Keratinocyte (primary cell): ENCODE data around the gene PEX11G. TPM values are rescaled to one million over a fixed set of nuclear protein-coding genes. Genes with fewer than 3 reads are reported as not detected.

Source experiments
- DNase-seq: peaks from one replicate; pipeline ENCODE4 v3.0.0-alpha.2; 2011; ENCODE audit warnings: low read depth, missing footprints, low spot score
- FAIRE-seq: peaks from 2 replicates; lab custom pipeline; 2011; peaks lifted over from hg19 to GRCh38; lab: Jason Lieb, UNC
- H2AFZ ChIP-seq: 2 replicates; pipeline ENCODE4 v1.6.0; 2012; ENCODE audit warnings: low read length, control low read depth, inconsistent platforms; ENCODE audit not compliant: control insufficient read depth
- H3K27ac ChIP-seq: 2 replicates; pipeline ENCODE4 v1.5.1; 2011; ENCODE audit warnings: low read length; ENCODE audit not compliant: control insufficient read depth, insufficient read depth
- H3K27me3 ChIP-seq: 3 replicates; pipeline ENCODE4 v1.6.0; 2011; ENCODE audit warnings: low read length; ENCODE audit not compliant: control insufficient read depth, insufficient read depth; ENCODE audit errors: extremely low read depth
- H3K36me3 ChIP-seq, 2 experiments: 2 replicates in 1 of 2; 3 replicates in 1 of 2; pipeline ENCODE4 v1.5.1; 2011; ENCODE audit warnings: low read length in 2 of 2, mild to moderate bottlenecking in 1 of 2; ENCODE audit not compliant: control insufficient read depth in 2 of 2, insufficient read depth in 2 of 2; ENCODE audit errors: extremely low read depth in 1 of 2
- H3K4me1 ChIP-seq: 3 replicates; pipeline ENCODE4 v1.5.1; 2011; ENCODE audit warnings: low read length; ENCODE audit not compliant: control insufficient read depth, insufficient read depth; ENCODE audit errors: extremely low read depth
- H3K4me2 ChIP-seq: 3 replicates; pipeline ENCODE4 v1.6.0; 2011; ENCODE audit warnings: low read depth, low read length; ENCODE audit not compliant: control insufficient read depth, insufficient read depth; ENCODE audit errors: extremely low read depth
- H3K4me3 ChIP-seq, 3 experiments: fragments of 200-600 bp in 1 of 3; sonication (generic) in 1 of 3; 2 replicates in 2 of 3; 3 replicates in 1 of 3; pipeline ENCODE4 v1.5.1; 2011 to 2016; ENCODE audit warnings: low read length in 3 of 3, mild to moderate bottlenecking in 3 of 3, control low read depth in 2 of 3, inconsistent platforms in 1 of 3, low read depth in 1 of 3, mixed read lengths in 1 of 3, mixed run types in 1 of 3, moderate library complexity in 1 of 3; ENCODE audit not compliant: control insufficient read depth in 2 of 3, insufficient read depth in 2 of 3; ENCODE audit errors: extremely low read depth in 1 of 3
- H3K79me2 ChIP-seq: 2 replicates; pipeline ENCODE4 v1.6.0; 2012; ENCODE audit warnings: low read length; ENCODE audit not compliant: control insufficient read depth, insufficient read depth
- H3K9ac ChIP-seq: 3 replicates; pipeline ENCODE4 v1.6.0; 2011; ENCODE audit warnings: low read length; ENCODE audit not compliant: control insufficient read depth, insufficient read depth; ENCODE audit errors: extremely low read depth
- H3K9me1 ChIP-seq: 3 replicates; pipeline ENCODE4 v1.6.0; 2011; ENCODE audit warnings: low read length; ENCODE audit not compliant: control insufficient read depth, insufficient read depth; ENCODE audit errors: extremely low read depth
- H3K9me3 ChIP-seq: 2 replicates; pipeline ENCODE4 v1.5.1; 2012; ENCODE audit warnings: low read depth, low read length; ENCODE audit not compliant: control insufficient read depth
- H4K20me1 ChIP-seq: 3 replicates; pipeline ENCODE4 v1.6.0; 2011; ENCODE audit warnings: low read length; ENCODE audit not compliant: control insufficient read depth, insufficient read depth; ENCODE audit errors: extremely low read depth
- CTCF ChIP-seq, 3 experiments: IDR thresholded peaks in 1 of 3; conservative IDR thresholded peaks in 1 of 3; optimal IDR thresholded peaks in 1 of 3; 2 replicates in 2 of 3; 3 replicates in 1 of 3; pipeline versions ENCODE3 to v1.5.1; 2011; ENCODE audit warnings: low read length in 3 of 3, mild to moderate bottlenecking in 3 of 3, moderate library complexity in 2 of 3, control low read depth in 1 of 3, inconsistent platforms in 1 of 3; ENCODE audit not compliant: insufficient read depth in 2 of 3; ENCODE audit errors: extremely low read depth in 1 of 3
- EZH2 ChIP-seq: IDR thresholded peaks from one replicate; pipeline ENCODE4 v1.6.1; 2012; ENCODE audit warnings: inconsistent platforms, mild to moderate bottlenecking, low read length, moderate library complexity
- dilution Hi-C: fragments of 300-500 bp; cut with MboI; formaldehyde crosslinking; loops from one replicate; pipeline ENCODE4 v1.7.0; 2020; ENCODE audit warnings: low sequenced_read_pairs; ENCODE audit not compliant: extremely low pct_ligation_motif_present
- polyA plus RNA-seq, 5 experiments: library from polyadenylated mRNA; depleted of rRNA in 3 of 5; stranded (reverse) in 3 of 5; stranded (forward) in 1 of 5; unstranded in 1 of 5; fragments of >200 nt; gene quantifications; 1 replicate in 1 of 5; 2 replicates in 3 of 5; 3 replicates in 1 of 5; pipeline versions ENCODE4 v1.2.1 to v1.2.3, GENCODE V29; 2011 to 2012; ENCODE audit warnings: missing spikeins in 2 of 5, low read depth in 1 of 5, low replicate concordance in 1 of 5

PEX11G gene
- polyA plus RNA-seq, 1 donor (not counting 4 experiments of a cell fraction or from before 2014, with no cell fraction given) = 1.1 TPM

GRCh38 chr19:7486923-7487322 lies 1.9 kb downstream of the PEX11G start:
- Histone ChIP-seq H3K9ac (no peak overlapping the region), H3K79me2 (no peaks in the 10 kb centered on the region), H3K4me3 (no peak overlapping the region), H3K36me3 (no peaks in the 10 kb centered on the region), H3K27ac (no peak overlapping the region), H3K4me1 (peaks cover 13% of the 10 kb centered on the region), H4K20me1 (no peaks in the 10 kb centered on the region), H2AFZ (no peak overlapping the region), H3K9me3 (no peaks in the 10 kb centered on the region), H3K4me2 (no peak overlapping the region), H3K9me1 (no peaks in the 10 kb centered on the region), H3K27me3 (no peaks in the 10 kb centered on the region)
- FAIRE-seq (no peak), DNase-seq (no peak)
- dilution Hi-C loops = no loop called here
- TF ChIP-seq EZH2 = no peak
- TF ChIP-seq CTCF (optimal IDR thresholded peaks at IDR 0.05 in 1 of 3, IDR thresholded peaks at IDR 0.05 in 1 of 3, conservative IDR thresholded peaks at IDR 0.05 in 1 of 3; ENCODE audit: extremely low read depth in 1 of 3, insufficient read depth in 2 of 3, low read length in 3 of 3) = no peak

GRCh38 chr19:7483720-7484201 lies 5.1 kb downstream of the PEX11G start:
- Histone ChIP-seq H2AFZ (peak overlapping the region; percentile 70), H3K4me1 (peaks cover 23% of the 10 kb centered on the region)
- dilution Hi-C loops = no loop called here

More at GRCh38 chr19:7483720-7484201, 5.1 kb downstream of the PEX11G start:
- H3K79me2 ChIP-seq = no peaks in the 10 kb centered on the region
- no peaks in the 10 kb centered on the region for H3K9me1 ChIP-seq
- no peak overlapping the region for H3K27ac ChIP-seq
- no peaks in the 10 kb centered on the region for H4K20me1 ChIP-seq
- H3K9me3 ChIP-seq = no peaks in the 10 kb centered on the region
- no peak overlapping the region for H3K4me3 ChIP-seq
- no peak for FAIRE-seq
- no peak overlapping the region for H3K4me2 ChIP-seq
- DNase-seq = no peak
- H3K9ac ChIP-seq = no peak overlapping the region
- H3K27me3 ChIP-seq = no peaks in the 10 kb centered on the region
- no peak for TF ChIP-seq EZH2
- TF ChIP-seq CTCF (optimal IDR thresholded peaks at IDR 0.05 in 1 of 3, IDR thresholded peaks at IDR 0.05 in 1 of 3, conservative IDR thresholded peaks at IDR 0.05 in 1 of 3; ENCODE audit: extremely low read depth in 1 of 3, insufficient read depth in 2 of 3, low read length in 3 of 3) = no peak
- no peaks in the 10 kb centered on the region for H3K36me3 ChIP-seq
